Upper lobe of left lung (tissue), 4 donors: Measurements from ENCODE around the gene IL36RN.

Source experiments
- EP300 ChIP-seq, 4 donors: sonication (generic); formaldehyde crosslinking; IDR thresholded peaks; one replicate each; pipeline ENCODE4 v1.5.1; 2017; ENCODE audit warnings: antibody characterized with exemption in 4 of 4, control low read depth in 2 of 4
- POLR2A ChIP-seq, 4 donors: fragments of 450-650 bp; IDR thresholded peaks; one replicate each; pipeline ENCODE4 v1.5.1; 2016 to 2017; ENCODE audit warnings: antibody characterized with exemption in 4 of 4, mild to moderate bottlenecking in 2 of 4
- POLR2AphosphoS5 ChIP-seq, 2 donors: sonication (generic); formaldehyde crosslinking; IDR thresholded peaks; one replicate each; pipeline ENCODE4 v1.5.1; 2017; ENCODE audit warnings: antibody characterized with exemption in 2 of 2
- TF ChIP-seq, protein P1 (sequence below), 6 experiments: fragments of 450-650 bp in 4 of 6; fragments of 200-600 bp in 2 of 6; sonication (generic) in 2 of 6; IDR thresholded peaks; one replicate each; pipeline ENCODE4 v1.5.1; 2016 to 2019; ENCODE audit warnings: antibody characterized with exemption in 6 of 6

- TF ChIP-seq, protein P1, sequence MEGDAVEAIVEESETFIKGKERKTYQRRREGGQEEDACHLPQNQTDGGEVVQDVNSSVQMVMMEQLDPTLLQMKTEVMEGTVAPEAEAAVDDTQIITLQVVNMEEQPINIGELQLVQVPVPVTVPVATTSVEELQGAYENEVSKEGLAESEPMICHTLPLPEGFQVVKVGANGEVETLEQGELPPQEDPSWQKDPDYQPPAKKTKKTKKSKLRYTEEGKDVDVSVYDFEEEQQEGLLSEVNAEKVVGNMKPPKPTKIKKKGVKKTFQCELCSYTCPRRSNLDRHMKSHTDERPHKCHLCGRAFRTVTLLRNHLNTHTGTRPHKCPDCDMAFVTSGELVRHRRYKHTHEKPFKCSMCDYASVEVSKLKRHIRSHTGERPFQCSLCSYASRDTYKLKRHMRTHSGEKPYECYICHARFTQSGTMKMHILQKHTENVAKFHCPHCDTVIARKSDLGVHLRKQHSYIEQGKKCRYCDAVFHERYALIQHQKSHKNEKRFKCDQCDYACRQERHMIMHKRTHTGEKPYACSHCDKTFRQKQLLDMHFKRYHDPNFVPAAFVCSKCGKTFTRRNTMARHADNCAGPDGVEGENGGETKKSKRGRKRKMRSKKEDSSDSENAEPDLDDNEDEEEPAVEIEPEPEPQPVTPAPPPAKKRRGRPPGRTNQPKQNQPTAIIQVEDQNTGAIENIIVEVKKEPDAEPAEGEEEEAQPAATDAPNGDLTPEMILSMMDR (IDR thresholded peaks at IDR 0.05), result no peak
- TF ChIP-seq POLR2AphosphoS5 (IDR thresholded peaks at IDR 0.05) (no peak), POLR2A (IDR thresholded peaks at IDR 0.05) (no peak), EP300 (IDR thresholded peaks at IDR 0.05) (no peak)
Measured at GRCh38 chr2:113113807-113114206, 54.8 kb downstream of the IL36RN start.
